K562 (cell line): ENCODE data around the gene TTLL11.

ENCODE experiments used
- ATF2 ChIP-seq: sonication (generic); formaldehyde crosslinking; IDR thresholded peaks from 2 replicates; pipeline ENCODE4 v1.8.1; 2022; ENCODE audit warnings: missing genetic modification reagents
- CCAR2 ChIP-seq: fragments of 200-400 bp; formaldehyde crosslinking; IDR thresholded peaks from 2 replicates; pipeline ENCODE4 v1.6.1; 2017; ENCODE audit warnings: mild to moderate bottlenecking, low read depth, low read length
- CTCF ChIP-seq, 3 experiments: IDR thresholded peaks in 2 of 3; conservative IDR thresholded peaks in 1 of 3; 2 replicates each; pipeline ENCODE4 v1.5.1; 2011 to 2012; ENCODE audit warnings: low read length in 3 of 3, mild to moderate bottlenecking in 3 of 3, control low read depth in 2 of 3, improper control_type of control experiment in 1 of 3, inconsistent platforms in 1 of 3, low read depth in 1 of 3, mixed read lengths in 1 of 3, moderate library complexity in 1 of 3; ENCODE audit not compliant: insufficient read depth in 2 of 3
- FOXM1 ChIP-seq, 2 experiments: fragments of 450-650 bp in 1 of 2; sonication (generic) in 1 of 2; formaldehyde crosslinking in 1 of 2; IDR thresholded peaks; 2 replicates each; pipeline versions ENCODE4 v1.6.1 to v1.9.0; 2017 to 2022; ENCODE audit warnings: low read depth in 2 of 2, mild to moderate bottlenecking in 2 of 2, missing genetic modification reagents in 1 of 2, moderate library complexity in 1 of 2
- RBM34 ChIP-seq: fragments of 200-400 bp; formaldehyde crosslinking; IDR thresholded peaks from 2 replicates; pipeline ENCODE4 v1.6.1; 2018; ENCODE audit warnings: low read length, borderline replicate concordance; ENCODE audit not compliant: insufficient read depth
- RCOR1 ChIP-seq, 2 experiments: IDR thresholded peaks; 2 replicates each; pipeline ENCODE4 v1.6.1; 2012; ENCODE audit warnings: low read depth in 2 of 2, low read length in 2 of 2, borderline replicate concordance in 1 of 2, improper control_type of control experiment in 1 of 2
- TEAD1 ChIP-seq, 2 experiments: fragments of 450-650 bp in 1 of 2; sonication (generic) in 1 of 2; formaldehyde crosslinking; IDR thresholded peaks; 2 replicates each; pipeline versions ENCODE4 v1.4.0 to v1.8.0; 2020 to 2022; ENCODE audit warnings: mild to moderate bottlenecking in 2 of 2, missing genetic modification reagents in 1 of 2
- ZBTB7A ChIP-seq: IDR thresholded peaks from 2 replicates; pipeline ENCODE4 v1.6.1; 2011; ENCODE audit warnings: low read depth, mild to moderate bottlenecking, low read length, moderate library complexity, borderline replicate concordance; ENCODE audit not compliant: control insufficient read depth
- ZNF3 ChIP-seq: fragments of 250-450 bp; sonication (Bioruptor Pico); IDR thresholded peaks from 2 replicates; pipeline ENCODE4 v1.5.0; 2021; ENCODE audit warnings: mild to moderate bottlenecking, moderate library complexity

GRCh38 chr9:121826711-121827110 lies 266.4 kb downstream of the TTLL11 start:
- no peak for TF ChIP-seq CTCF (IDR thresholded peaks at IDR 0.05 in 2 of 3, conservative IDR thresholded peaks at IDR 0.05 in 1 of 3; ENCODE audit: insufficient read depth in 2 of 3, low read depth in 1 of 3, low read length in 3 of 3)
- no peak for TF ChIP-seq FOXM1 (IDR thresholded peaks at IDR 0.05; ENCODE audit: low read depth)
- no peak for TF ChIP-seq FOXM1 (CRISPR knock-in tag; IDR thresholded peaks at IDR 0.05; ENCODE audit: low read depth)
- no peak for TF ChIP-seq ZNF3 (CRISPR knock-in tag)
- TF ChIP-seq ZBTB7A = no peak
- TF ChIP-seq CCAR2 = no peak
- TF ChIP-seq RBM34 = no peak
- TF ChIP-seq RCOR1 (IDR thresholded peaks at IDR 0.05; ENCODE audit: borderline replicate concordance in 1 of 2, low read depth in 2 of 2, low read length in 2 of 2) = no peak
- no peak for TF ChIP-seq TEAD1 (CRISPR knock-in tag; IDR thresholded peaks at IDR 0.05)
- TF ChIP-seq ATF2 (CRISPR knock-in tag) = no peak
